ENCODE results near the gene EN2.

DNA sequence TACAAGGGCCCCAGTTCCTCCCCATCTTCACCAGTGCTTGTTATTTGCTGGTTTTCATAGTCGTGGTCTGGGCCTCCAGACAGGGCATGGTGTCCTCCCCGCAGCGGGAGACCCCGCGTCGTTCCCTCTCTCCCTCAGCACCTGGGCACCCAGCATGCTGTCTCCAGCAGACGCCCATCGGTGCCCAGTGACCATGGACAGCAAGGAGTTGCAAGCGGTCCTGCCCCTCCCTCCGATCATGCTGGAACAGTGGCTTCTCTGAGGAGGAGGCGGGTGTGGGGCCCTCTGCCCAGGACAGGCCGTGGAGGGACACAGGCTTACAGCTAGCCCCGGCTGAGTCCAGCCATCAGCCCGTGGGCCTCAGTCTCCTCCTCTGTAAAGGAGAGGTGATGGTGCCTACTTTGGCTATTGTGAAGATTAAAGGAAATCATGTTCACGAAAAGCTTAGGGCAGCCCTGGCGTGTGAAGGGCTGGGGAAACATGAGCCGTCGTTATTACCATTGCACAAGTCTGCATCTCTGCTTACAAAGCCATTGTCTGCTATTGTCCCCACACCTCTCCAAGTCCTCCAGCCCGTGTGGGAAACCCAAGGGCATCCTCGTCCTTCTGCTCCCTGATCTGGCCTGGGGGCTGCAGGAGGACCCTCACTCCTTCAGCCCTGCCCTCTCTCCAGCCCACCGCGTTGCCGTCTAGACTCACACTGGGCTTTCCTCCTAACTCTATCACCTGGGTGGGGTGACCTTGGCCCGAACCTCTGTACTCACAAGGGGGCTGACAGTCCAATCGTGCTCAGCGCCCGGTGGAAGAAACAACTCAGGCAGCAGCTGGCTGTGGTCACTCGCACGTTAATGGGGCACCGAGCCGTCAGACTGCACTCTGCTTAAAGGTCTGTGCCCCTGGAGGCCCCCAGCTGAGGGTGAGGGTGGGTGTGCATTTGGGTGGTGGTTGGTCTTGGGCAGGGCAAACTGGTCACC is 29.9 kb downstream of the EN2 start:
- TF ChIP-seq, protein P1, sequence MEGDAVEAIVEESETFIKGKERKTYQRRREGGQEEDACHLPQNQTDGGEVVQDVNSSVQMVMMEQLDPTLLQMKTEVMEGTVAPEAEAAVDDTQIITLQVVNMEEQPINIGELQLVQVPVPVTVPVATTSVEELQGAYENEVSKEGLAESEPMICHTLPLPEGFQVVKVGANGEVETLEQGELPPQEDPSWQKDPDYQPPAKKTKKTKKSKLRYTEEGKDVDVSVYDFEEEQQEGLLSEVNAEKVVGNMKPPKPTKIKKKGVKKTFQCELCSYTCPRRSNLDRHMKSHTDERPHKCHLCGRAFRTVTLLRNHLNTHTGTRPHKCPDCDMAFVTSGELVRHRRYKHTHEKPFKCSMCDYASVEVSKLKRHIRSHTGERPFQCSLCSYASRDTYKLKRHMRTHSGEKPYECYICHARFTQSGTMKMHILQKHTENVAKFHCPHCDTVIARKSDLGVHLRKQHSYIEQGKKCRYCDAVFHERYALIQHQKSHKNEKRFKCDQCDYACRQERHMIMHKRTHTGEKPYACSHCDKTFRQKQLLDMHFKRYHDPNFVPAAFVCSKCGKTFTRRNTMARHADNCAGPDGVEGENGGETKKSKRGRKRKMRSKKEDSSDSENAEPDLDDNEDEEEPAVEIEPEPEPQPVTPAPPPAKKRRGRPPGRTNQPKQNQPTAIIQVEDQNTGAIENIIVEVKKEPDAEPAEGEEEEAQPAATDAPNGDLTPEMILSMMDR (IDR thresholded peaks at IDR 0.05; ENCODE audit: low read depth, low read length): no peak
- no peak for TF ChIP-seq EZH2phosphoT487 (IDR thresholded peaks at IDR 0.05; ENCODE audit: low read depth)
